IPS DF 19.7 (cell line): ENCODE measurements around the gene RBM12.

Source experiments
- DNase-seq: peaks from one replicate; pipeline ENCODE4 v3.0.0-alpha.2; 2013; ENCODE audit warnings: low read depth, low spot score

The RBM12 gene

DNA sequence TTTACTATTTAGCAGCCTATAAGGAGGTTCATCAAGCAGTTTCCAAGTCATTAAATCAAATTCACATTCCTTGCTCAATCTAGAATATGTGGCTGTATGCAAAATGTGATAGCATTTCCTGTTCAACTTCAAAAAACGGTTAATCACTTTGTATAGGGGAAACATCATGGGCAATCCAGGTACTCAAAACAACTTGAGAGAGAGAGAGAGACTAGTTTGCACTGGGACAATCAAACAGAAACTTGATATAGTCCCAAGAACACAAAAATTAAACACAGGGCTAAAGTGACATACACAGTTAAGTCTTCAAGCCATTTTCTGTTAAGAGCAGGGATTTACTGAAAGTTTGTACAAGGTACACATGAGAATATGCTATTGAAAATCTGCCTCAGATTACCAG is 7.4 kb downstream of the RBM12 start:
- no peak for DNase-seq

DNA sequence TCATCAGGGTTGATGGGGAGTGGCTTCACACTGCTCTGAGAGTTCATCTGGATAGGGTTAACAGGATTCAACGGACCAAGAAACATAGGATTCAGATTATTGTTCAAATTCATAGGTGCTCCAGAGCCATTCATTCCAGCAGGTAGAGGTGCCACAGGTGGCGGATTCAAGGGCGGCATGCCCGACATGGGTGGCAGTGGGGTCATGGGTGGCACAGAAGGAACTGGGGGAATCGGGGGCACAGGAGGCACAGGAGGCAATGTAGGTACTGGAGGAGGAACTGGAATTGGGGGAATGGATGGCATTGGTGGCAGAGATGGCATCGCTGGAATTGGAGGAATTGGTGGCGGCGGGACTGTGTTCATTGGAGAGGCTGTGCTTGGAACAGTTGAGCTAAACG is 10.3 kb downstream of the RBM12 start:
- no peak for DNase-seq

DNA sequence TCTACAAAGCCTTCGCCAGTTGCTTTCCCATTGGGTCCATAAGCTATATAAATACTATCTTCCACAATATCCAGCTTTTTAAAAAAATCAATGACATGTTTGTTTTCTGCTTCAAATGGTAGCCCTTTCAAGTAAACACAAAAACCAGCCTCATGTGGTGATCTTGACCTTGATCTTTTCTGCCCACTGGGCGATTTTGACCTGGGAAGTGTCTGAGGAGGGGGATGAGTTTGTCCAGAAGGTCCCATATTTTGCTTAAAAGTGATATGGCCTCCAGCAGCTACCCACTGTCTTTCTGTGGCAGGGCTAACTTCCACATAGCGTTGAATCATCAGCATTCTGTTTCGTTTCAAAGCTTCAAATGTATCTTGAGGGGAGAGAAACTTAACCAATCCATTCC is 10.8 kb downstream of the RBM12 start:
- no peak for DNase-seq

DNA sequence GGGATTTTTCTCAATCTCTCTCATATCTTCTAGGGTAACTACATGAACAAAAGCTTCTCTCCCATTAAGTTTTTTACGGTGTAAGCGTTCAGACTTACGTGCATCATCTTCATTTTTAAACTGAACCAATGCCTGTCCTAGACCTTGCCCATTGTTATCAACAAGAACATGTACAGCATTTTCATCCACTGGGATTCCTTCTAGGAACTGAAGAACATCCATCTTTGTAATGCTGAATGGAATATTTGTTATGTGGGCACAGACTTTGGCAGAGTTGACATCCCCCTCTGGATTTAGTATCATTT is 11.3 kb downstream of the RBM12 start:
- DNase-seq = no peak

DNA sequence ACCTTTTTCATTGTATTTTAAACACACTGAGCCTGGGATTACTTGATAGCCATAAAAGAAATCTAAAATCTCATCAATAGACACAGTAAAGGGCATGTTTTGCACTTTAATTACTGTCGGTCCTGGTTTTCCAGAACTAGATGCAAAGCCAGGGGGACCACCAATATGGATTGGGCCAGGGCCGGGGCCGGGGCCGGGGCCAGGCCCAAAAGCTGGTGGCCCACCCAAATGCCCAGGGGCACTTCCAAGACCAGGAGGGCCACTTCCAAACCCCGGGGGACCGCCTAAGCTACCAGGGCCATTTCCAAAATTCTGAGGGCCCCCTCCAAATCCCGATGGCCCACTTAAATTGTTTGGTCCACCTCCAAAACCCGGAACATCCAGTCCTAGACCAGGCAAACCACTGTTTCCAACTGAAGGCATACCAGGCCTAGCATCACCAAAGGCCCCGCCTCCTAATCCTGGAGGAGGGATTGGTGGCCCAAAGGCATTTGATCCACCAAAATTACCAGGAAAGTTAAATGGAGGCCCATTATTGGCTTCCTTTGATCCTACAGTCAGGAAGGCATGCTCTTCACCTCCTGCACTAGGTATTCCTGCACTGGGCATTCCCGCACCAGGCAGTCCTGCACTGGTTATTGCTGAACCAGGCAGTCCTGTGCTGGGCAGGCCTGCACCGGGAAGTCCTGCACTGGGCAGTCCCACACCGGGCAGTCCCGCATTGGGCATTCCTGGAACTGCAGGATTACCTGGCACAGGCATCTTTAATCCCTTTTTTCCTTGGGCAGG is 11.9 kb downstream of the RBM12 start:
- no peak for DNase-seq

DNA sequence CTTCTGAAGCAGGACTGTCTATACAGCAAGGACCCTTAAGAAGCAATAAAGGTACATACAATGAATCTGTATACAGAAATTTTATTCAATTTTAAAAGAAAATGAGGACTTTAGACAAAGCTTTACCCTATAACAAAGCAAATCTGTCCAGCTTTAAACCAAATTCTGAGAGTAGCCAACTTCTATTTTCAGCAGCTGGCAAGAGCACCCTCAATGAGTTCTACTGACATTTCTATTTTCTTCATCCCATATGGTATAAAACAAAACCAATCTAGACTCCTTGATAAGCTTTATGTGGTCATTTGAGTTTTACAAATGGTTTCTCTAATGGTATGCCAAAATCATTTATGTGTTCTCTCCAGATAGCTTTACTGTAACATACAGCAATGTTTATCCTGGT is 12.7 kb downstream of the RBM12 start:
- no peak for DNase-seq

DNA sequence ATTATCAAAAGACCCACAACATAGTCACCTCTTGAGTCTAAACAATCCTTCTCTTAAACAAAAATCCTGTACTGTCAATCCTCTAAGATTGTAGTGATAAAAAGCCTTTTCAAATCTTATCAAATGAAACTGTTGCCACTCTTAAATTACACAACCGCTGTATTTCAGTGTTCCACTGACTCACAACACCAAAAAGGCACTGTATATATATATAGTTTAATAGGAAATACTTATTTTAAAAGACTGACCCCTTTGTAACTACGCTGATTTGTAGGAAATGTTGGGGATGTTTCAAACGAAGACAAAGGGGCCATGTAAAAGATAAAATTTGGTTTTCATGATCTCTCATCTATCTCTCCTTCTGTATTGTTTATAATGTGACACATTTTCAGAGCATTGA is 14.1 kb downstream of the RBM12 start:
- no peak for DNase-seq

DNA sequence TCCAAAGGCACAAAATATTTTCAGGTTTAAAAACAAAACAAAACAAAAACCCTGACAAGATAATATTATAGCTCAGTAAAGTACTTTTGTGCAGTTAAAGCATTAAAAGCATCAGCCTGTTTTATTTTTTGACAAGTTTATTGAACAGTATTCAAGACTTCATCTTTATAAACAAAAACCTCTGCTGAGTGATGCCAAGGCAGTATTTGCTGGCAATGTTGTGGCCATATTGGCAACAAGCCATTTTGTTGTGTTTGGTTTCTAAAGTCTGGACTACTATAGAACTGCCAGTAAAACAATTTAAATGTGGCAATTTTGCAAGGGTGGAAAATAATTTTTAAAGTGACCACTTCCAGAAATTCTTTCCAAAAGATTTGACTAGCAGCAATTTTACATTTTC is 15.9 kb downstream of the RBM12 start:
- no peak for DNase-seq

DNA sequence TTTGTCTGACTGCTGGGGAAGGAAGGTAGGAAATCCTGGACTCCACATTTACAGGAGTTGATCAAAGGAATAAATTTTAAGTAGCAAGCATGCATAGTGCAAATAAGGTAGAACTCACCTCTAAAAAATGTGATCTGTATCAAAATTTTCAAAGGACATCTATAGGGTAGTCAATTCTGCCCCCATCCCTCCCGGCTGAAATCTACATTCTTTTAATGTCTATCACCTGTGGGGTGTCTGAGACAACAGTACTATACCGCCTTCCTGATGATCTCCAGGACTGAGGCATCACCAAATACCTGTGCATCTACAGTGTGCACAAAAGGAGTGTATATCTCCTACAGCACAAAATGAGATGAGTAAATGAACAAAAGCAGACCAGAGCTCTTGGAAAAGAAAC is 19.9 kb downstream of the RBM12 start:
- no peak for DNase-seq

DNA sequence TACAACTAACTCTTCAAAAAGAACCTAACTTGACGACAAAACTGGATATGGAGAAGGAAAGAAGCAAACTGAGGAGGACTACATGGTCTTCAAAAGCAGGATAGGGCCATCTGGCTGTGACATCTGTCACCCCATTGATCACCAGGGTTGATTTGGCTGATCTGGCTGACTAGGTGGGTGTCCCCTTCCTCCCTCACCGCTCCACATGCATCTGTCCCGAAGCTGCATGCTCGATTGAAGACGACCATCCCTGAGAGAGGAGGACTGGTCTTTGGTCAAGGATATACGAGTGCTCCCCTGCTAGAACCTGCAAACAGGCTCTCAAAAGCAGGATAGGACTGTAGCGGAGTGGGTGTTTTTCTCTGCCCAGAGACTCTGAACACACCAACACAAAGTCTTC is 21.7 kb downstream of the RBM12 start:
- no peak for DNase-seq

DNA sequence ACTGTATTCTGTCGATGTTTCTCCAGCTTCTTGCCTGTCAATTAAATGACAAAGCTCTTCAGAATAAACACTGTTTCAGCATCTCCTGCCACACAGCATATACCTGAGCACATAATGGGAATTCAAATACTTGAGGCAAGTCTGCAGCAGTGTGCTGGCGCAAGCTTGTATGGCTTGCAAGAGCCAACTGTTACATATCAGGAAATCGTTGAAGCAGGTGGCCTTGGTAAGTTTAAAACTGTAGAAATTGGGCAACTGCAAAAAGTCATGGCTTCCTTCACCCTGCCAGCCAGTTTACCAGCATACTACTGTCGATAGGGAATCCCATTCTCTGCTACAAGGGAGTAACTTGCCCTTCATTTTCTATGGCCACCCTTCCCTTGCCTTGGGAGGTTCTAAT is 23.0 kb downstream of the RBM12 start:
- no peak for DNase-seq

DNA sequence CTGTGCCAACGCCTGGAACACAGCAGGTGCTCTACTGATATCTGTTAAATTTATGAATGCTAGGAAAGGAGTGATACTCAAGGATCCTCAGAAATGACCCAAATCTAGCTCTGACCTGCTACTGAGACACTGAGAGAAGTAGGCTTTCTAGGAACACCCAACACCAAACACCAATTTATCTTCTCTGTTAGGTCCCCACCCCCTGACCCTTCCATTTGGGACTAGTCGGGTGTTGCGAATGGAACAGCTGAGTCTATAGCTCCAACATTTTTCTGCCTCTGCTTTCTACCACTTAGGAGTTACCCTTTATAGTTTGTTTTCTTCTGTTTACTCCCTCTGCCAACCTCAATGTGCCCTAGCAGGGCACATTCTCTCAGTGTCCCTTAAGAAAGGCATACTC is 24.0 kb downstream of the RBM12 start:
- no peak for DNase-seq

DNA sequence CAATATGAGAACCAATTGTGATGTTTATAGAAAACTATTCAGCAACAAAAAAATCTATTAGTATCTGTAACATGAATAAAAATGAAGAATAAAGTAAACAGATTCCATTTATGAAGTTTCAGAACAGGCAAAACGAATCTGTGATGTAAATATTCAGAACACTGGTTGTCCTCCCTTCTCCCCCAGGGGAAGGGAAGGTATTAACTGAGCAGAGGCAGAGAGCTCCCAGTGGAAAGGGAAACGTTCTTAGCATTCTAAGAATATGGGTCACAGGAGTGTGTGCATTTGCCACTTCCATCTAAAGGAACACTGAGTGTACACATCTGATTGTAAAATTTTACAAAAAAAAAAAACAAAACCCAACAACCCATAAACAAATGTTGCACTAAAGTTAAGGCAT is 25.9 kb downstream of the RBM12 start:
- DNase-seq = no peak

DNA sequence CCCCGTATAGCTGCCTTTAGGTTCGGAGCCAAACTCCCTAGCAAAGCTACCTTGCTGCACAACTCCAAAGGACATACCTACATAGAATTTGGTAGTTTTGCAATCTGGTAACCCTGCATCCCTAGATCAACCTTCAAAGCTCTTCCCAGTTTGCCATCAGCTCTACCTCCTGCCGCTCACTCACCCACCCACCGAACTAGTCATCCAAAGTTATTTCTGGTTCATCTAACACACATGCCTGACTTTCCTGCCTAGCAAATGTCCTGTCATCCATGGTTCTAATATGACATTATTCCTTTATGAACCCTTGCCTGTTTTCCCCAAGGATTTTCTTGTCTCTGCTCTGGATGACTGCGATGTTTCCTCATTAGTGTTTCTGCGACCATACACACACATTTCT is 27.4 kb downstream of the RBM12 start:
- no peak for DNase-seq

DNA sequence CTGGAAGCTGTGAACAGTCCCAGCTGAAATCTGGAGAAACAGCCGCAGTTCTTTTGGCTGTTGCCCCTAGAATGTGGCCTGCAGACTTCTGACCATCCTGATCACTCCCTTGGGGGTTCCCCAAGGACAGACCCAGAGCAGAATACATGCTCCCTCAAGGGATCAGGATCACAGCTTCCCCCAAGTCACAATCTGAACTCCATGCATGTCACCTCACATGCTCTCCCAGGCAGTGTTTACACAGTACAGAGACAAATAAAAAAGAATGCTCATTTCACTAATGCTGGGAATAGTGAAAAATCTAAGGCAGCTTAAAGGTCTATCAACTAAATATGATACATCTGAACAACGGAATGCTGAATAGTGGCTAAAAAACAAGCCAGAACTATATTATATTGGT is 28.6 kb downstream of the RBM12 start:
- no peak for DNase-seq

DNA sequence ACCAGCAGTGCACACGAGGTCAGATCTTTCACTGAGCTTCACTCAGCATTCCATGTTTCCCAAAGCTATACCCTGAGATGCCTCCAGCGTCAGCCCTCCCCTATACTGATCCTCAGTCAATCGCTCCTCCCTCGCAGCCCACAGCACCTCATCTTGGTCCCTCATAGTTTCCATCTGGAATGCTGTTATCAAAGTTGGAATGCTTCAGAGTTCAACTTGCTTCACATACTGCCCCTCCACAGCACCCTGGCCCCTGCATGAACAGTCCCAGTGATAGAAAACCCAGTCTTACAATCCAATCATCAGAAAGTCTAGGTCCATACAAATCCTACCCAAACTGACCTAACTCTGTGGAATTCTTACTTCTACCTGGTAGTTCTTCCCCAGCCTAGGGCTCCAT is 29.0 kb downstream of the RBM12 start:
- no peak for DNase-seq

DNA sequence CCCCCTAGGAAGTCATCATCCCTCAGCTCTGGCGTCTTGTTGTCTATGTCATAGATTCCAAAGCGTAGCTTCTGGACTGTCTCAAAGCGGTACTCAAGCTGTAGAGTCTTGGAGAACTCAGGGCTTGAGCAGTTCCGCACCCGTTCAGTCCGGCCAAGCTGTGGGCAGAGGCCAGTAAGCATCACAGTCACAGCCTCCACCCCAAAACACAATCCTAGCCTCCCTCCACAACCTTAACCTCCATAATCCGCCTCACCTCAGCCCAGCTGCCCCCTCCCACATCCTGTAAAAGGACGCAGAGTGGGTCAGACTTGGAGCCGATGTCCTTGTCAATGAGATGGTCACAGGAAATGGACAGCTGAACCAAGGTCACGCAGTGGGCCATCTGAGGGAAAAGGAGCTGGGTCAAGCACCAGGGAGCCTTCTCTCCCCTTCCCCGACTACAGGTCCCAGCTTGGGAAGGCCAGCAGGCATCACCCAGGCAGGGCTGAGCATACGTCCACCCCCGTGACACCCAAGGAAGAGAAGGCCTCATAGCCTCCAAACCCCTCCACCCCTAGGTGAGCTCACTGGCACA is 32.1 kb downstream of the RBM12 start:
- no peak for DNase-seq

DNA sequence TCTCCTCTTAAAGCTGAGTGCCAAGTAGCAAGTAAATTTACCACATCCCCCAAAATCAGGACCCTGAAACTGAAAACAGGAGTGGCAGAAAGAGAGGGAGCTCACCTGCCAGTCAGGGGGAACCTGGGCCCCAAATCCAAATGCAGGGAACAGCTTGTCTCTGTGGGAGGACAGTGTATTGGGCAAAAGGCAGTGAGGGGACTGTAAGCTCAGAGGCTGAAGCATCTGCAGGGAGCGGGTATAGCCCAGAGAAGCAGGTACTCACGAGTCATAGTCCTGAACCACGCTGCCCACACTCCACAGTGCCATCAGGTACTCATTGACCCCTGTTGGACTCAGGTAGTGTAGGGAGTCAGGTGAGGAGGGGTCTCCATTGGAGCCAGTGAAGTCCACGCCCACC is 34.1 kb downstream of the RBM12 start:
- DNase-seq = no peak

DNA sequence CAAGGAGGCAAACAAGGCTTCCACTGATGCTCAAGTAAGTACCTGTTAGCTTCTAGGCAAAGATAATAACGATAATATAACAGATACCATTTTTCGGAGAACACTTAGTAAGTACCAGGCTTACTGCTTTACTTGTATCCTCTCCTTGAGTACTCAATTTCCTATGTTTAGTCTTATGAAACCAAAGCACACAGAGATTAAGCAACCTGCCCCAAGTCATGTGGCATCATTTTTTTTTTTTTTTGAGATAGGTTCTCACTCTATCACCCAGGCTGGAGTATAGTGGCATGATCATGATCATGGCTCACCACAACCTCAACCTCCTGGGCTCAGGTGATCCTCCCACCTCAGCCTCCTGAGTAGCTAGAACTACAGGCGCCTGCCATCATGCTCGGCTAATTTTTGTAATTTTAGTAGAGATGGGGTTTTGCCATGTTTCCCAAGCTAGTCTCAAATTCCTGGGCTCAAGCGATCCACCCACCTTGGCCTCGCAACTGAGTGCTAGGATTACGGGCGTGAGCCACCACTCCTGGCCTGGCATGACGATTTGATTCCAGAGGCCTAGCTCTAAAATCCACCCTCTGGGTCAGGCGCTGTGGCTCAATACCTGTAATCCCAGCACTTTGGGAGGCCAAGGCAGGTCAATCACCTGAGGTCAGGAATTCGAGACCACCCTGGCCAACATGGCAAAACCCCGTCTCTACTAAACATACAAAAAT is 35.1 kb downstream of the RBM12 start:
- DNase-seq = no peak

DNA sequence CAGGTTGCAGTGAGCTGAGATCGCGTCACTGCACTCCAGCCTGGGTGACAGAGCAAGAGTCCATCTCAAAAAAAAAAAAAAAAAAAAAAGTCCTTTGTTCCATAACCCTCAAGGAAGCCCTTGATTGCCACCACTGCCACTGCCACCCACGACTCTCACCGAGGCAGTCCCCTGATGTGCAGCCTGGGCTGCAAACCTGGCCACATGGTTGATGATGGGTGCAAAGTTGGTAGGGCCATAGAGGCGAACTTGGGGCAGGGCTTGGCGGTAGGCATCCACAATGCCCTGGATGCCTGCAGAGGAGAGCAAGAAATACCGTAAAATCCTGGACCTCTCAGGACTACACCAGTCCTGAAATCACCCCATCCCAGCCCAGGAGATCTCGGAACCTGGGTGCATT is 37.6 kb downstream of the RBM12 start:
- no peak for DNase-seq

DNA sequence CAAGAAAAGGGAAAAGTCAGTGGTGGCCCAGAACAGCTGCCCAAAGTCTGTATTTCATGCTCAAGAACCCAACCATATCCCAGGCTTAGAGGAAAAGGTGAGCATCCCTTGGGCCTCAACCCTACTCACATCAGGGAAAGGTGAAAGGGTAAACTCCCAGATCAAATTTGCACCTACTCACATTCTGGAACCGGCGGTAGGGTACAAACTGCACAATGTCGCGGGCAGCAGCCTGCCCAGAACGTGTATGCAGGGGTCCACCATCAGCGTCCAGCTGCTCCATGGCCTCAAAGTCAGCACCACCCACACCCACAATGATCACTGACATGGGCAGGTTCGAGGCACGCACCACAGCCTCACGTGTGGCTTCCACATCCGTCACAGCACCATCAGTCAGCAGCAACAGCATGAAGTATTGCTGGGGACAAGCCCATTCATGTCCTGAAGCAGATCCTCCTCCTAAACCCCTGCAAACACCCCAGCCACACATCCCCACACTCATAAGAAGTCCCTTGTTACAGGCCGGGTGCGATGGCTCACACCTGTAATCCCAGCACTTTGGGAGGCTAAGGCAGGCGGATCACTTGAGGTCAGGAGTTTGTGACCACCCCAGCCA is 38.2 kb downstream of the RBM12 start:
- DNase-seq = no peak

DNA sequence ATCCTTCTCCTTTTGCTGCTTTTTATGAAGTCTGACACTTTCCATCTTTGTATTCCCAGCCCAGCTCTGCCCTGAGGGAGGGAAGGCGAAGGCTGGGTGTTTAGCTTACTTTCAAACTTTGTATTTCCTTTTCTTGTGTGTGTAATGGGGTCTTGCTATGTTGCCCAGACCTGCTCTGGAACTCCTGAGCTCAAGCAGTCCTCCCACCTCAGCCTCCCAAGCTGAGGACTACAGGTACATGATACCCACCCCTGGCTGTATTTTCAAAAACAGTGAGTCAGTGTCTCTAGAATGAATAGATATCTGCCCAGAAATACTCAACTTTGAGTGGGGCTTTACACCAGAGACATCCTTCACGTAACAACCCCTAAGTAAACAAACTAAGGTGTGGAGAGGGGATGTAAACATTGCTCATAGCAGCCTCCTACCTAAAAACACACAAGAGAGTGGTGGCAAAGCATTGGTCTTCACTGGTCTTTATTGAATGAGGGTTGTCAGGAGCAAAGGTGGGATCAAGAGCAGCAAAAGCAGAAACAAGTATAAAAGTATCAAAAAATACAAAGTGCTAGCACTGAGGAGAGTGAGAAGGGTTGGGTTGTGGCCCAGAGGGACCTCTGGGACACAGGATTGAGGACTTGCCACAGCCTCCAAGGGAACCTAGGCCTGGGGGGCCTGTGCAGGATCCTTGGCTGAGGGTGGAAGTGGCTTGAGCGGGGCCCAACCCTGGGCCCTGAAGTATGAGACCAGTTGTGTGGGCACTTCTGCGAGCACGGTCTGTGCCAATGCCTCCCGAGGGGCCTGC is 38.9 kb downstream of the RBM12 start:
- no peak for DNase-seq
